ENCODE results near the gene MKX. TPM values are rescaled to one million over a fixed set of nuclear protein-coding genes. Genes with fewer than 3 reads are reported as not detected.

MKX gene
- total and polyA plus RNA-seq, 2 experiments from 2014 or later: 36.2 to 44.1 TPM

DNA sequence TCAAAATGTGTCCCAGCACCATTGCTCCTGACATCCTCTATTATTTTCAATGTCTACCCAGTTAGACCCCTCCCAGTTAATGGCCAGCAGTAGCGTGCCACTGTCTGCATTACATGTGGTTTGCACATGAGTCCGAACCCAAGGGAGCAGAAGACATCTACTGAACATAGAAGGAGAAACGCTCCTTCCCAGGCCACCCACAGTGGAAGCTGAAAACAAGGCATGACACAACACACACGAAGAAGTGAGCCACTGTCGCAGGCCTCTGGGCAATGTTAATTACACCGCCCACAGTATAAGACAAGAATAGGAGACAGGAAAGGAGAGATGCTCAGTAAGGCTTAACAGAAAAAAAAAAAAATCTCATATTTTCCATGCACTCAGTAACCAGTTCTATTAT, 50.5 kb downstream of the MKX start:
- peak; percentile 33 for DNase-seq
- H3K9me2 ChIP-seq (ENCODE audit: insufficient read depth): no peaks in the 10 kb centered on the region; the same call in 1 of the 2 replicates
- H2AFZ ChIP-seq: no peak overlapping the region
- TF ChIP-seq EZH2 (IDR thresholded peaks at IDR 0.05; ENCODE audit: insufficient read depth, poor library complexity, severe bottlenecking) (no peak), EZH2phosphoT487 (IDR thresholded peaks at IDR 0.05; ENCODE audit: insufficient read depth, low read depth) (no peak)
- H3K4me1 ChIP-seq (ENCODE audit: insufficient read depth): peaks cover 51% of the 10 kb centered on the region
- no peaks in the 10 kb centered on the region for H4K20me1 ChIP-seq (ENCODE audit: insufficient read depth)
- 0 out of 2 replicates have a peak, but pooled peaks cover 4% of the 10 kb centered on the region for H3K79me2 ChIP-seq (ENCODE audit: insufficient read depth)
- no peak overlapping the region for H3K9ac ChIP-seq
- H3K36me3 ChIP-seq (ENCODE audit: low read depth): 0 out of 2 replicates have a peak, but pooled peaks cover 7% of the 10 kb centered on the region
- in situ Hi-C loops (cut with MboI): no loop called here
- peak overlapping the region; percentile 62 for H3K4me2 ChIP-seq (ENCODE audit: unreplicated experiment)
- peaks cover 26% of the 10 kb centered on the region for H3F3A ChIP-seq (ENCODE audit: insufficient read depth)
- no peak overlapping the region for H3K27ac ChIP-seq
- H3K9me3 ChIP-seq (ENCODE audit: low read depth): no peaks in the 10 kb centered on the region
- WGBS, 2 experiments (ENCODE audit: low coverage in 1 of 2, low lambda C conversion rate in 2 of 2, missing lambda C conversion rate in 2 of 2): 61 to 68% methylated on average over 6 of the region's 6 CpGs
- H3K27me3 ChIP-seq (replicated peaks; ENCODE audit: insufficient read depth): no peaks in the 10 kb centered on the region
- H3K4me3 ChIP-seq: no peak overlapping the region

- H3K36me3 ChIP-seq (ENCODE audit: low read depth): 0 out of 2 replicates have a peak, but pooled peaks cover 10% of the 10 kb centered on the region
- H2AFZ ChIP-seq: no peak overlapping the region
- no peaks in the 10 kb centered on the region for H3K9me2 ChIP-seq (ENCODE audit: insufficient read depth)
- in situ Hi-C loops (cut with MboI): no loop called here
- H3K27me3 ChIP-seq (replicated peaks; ENCODE audit: insufficient read depth): no peaks in the 10 kb centered on the region
- H3K4me2 ChIP-seq (ENCODE audit: unreplicated experiment): no peak overlapping the region
- peaks cover 38% of the 10 kb centered on the region for H3K4me1 ChIP-seq (ENCODE audit: insufficient read depth)
- H3K4me3 ChIP-seq: no peak overlapping the region
- 79 to 82% methylated on average over 3 of the region's 3 CpGs for WGBS, 2 experiments (ENCODE audit: low coverage in 1 of 2, low lambda C conversion rate in 2 of 2, missing lambda C conversion rate in 2 of 2)
- H3K9me3 ChIP-seq (ENCODE audit: low read depth): no peaks in the 10 kb centered on the region
- 0 out of 2 replicates have a peak, but pooled peaks cover 4% of the 10 kb centered on the region for H3K79me2 ChIP-seq (ENCODE audit: insufficient read depth)
- TF ChIP-seq EZH2 (IDR thresholded peaks at IDR 0.05; ENCODE audit: insufficient read depth, poor library complexity, severe bottlenecking): no peak
- no peak for TF ChIP-seq EZH2phosphoT487 (IDR thresholded peaks at IDR 0.05; ENCODE audit: insufficient read depth, low read depth)
- no peak overlapping the region for H3K9ac ChIP-seq
- DNase-seq: no peak
- no peak overlapping the region for H3K27ac ChIP-seq
- no peaks in the 10 kb centered on the region for H4K20me1 ChIP-seq (ENCODE audit: insufficient read depth)
- H3F3A ChIP-seq (ENCODE audit: insufficient read depth): peaks cover 13% of the 10 kb centered on the region
Measured at GRCh38 chr10:27692663-27693062, 53.0 kb downstream of the MKX start.

- Histone ChIP-seq H3K27ac (no peak overlapping the region), H3K4me2 (ENCODE audit: unreplicated experiment) (no peak overlapping the region), H4K20me1 (ENCODE audit: insufficient read depth) (no peaks in the 10 kb centered on the region), H3K79me2 (ENCODE audit: insufficient read depth) (peaks cover 4% of the 10 kb centered on the region; the same call in 1 of the 2 replicates), H3K9me3 (ENCODE audit: low read depth) (no peaks in the 10 kb centered on the region), H3K9me2 (ENCODE audit: insufficient read depth) (no peaks in the 10 kb centered on the region), H3F3A (ENCODE audit: insufficient read depth) (no peaks in the 10 kb centered on the region), H3K36me3 (ENCODE audit: low read depth) (0 out of 2 replicates have a peak, but pooled peaks cover 10% of the 10 kb centered on the region), H2AFZ (no peak overlapping the region), H3K4me3 (no peak overlapping the region), H3K4me1 (ENCODE audit: insufficient read depth) (peaks cover 17% of the 10 kb centered on the region), H3K27me3 (replicated peaks; ENCODE audit: insufficient read depth) (no peaks in the 10 kb centered on the region), H3K9ac (no peak overlapping the region)
- 85 to 97% methylated on average over 4 of the region's 4 CpGs for WGBS, 2 experiments (ENCODE audit: low coverage in 1 of 2, low lambda C conversion rate in 2 of 2, missing lambda C conversion rate in 2 of 2)
- in situ Hi-C loops (cut with MboI): no loop called here
- DNase-seq: no peak
- TF ChIP-seq EZH2 (IDR thresholded peaks at IDR 0.05; ENCODE audit: insufficient read depth, poor library complexity, severe bottlenecking): no peak
- TF ChIP-seq EZH2phosphoT487 (IDR thresholded peaks at IDR 0.05; ENCODE audit: insufficient read depth, low read depth): no peak
Measured at GRCh38 chr10:27688991-27689390, 56.6 kb downstream of the MKX start.

DNA sequence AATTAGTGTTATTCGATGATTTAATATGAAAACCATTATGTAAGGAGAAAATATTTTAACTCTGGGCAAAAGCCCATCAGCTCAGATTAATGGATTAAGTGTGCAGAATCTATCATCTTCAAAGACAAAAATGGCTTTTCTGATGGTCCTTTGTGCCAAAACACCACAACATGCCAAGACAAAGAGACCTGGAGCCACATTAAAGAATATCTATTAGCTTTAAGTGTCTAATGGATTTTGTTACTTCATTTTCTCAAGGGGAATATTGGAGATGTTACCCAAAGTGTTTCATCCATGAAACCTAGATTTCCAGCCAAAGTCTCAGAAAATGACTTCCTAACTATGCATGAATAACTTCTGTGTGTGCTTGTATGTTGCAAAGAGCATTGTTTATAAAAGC, 57.3 kb downstream of the MKX start:
- H3K9me2 ChIP-seq (ENCODE audit: insufficient read depth): no peaks in the 10 kb centered on the region
- no peaks in the 10 kb centered on the region for H3F3A ChIP-seq (ENCODE audit: insufficient read depth)
- 9 to 15% methylated on average over 1 of the region's 1 CpG for WGBS, 2 experiments (ENCODE audit: low coverage in 1 of 2, low lambda C conversion rate in 2 of 2, missing lambda C conversion rate in 2 of 2)
- no peaks in the 10 kb centered on the region for H4K20me1 ChIP-seq (ENCODE audit: insufficient read depth)
- H3K4me1 ChIP-seq (ENCODE audit: insufficient read depth): peaks cover 12% of the 10 kb centered on the region; the same call in 1 of the 2 replicates
- no peak overlapping the region for H3K4me3 ChIP-seq
- no peak overlapping the region for H2AFZ ChIP-seq
- no peaks in the 10 kb centered on the region for H3K27me3 ChIP-seq (replicated peaks; ENCODE audit: insufficient read depth)
- H3K27ac ChIP-seq: no peak overlapping the region
- 0 out of 2 replicates have a peak, but pooled peaks cover 10% of the 10 kb centered on the region for H3K36me3 ChIP-seq (ENCODE audit: low read depth)
- no peaks in the 10 kb centered on the region for H3K9me3 ChIP-seq (ENCODE audit: low read depth)
- in situ Hi-C loops (cut with MboI): no loop called here
- H3K4me2 ChIP-seq (ENCODE audit: unreplicated experiment): no peak overlapping the region
- peaks cover 4% of the 10 kb centered on the region; the same call in 1 of the 2 replicates for H3K79me2 ChIP-seq (ENCODE audit: insufficient read depth)
- no peak overlapping the region for H3K9ac ChIP-seq
- TF ChIP-seq EZH2phosphoT487 (IDR thresholded peaks at IDR 0.05; ENCODE audit: insufficient read depth, low read depth) (no peak), EZH2 (IDR thresholded peaks at IDR 0.05; ENCODE audit: insufficient read depth, poor library complexity, severe bottlenecking) (no peak)
- DNase-seq: no peak
